Measurements from ENCODE around the gene POLA1.
A peak's percentile ranks its signal among the peaks of the same experiment; 100 is the strongest.
"Not testable (repeated sequence)": the region's sequence is repeated elsewhere in the genome, so short reads cannot be mapped to it uniquely, and the experiment has no call there.

Gene POLA1

DNA sequence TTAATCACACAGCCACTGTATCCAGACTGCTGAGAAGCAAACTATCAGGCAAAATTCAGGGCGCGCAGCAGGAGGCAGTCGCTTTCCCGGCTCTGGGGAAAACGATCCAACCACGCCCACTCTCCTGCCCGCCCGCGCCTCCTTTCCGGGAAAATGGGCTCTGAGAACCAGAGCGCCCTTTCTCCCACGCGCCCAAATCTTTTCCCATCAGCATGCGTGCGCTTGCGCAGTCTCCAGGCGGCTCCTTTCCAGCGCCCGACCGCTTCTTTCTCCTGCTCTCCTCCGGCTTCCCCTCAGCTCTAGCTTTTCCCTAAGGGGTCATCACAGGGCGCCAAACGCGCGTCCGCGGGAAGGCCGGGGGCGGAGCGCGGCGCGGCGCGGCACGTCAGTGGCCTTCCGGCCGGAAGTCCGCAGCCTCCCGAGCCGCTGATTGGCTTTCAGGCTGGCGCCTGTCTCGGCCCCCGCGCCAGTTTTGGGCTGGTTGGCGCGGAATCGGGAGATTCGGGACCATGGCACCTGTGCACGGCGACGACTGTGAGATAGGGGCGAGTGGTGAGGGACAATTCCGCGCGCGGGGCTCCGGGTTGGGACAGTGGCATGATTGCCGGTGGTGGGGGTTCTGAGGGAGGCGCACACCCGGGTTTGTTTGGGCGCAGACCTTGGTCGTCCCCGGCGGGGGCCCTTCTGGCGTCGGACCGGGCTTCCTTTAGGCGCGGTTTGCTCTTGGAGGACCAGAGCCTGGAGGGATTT is at the start of gene POLA1:
TSS of gene POLA1 (plus strand) at position 466 of the 750 bp plus-strand sequence. CDS start at position 510, 44 bp downstream.
- DNase-seq (ENCODE audit: low read depth in 1 of 2, low spot score in 1 of 2) = peak; percentile 6 to 53

GRCh38 chrX:24646006-24646405 is 47.7 kb upstream of the POLA1 start:
- no peak for DNase-seq (ENCODE audit: low read depth in 1 of 2, low spot score in 1 of 2)

- DNase-seq (ENCODE audit: low read depth in 1 of 2, low spot score in 1 of 2) = no peak
These were observed 47.0 kb upstream of the POLA1 start for GRCh38 chrX:24646745-24647182.

DNA sequence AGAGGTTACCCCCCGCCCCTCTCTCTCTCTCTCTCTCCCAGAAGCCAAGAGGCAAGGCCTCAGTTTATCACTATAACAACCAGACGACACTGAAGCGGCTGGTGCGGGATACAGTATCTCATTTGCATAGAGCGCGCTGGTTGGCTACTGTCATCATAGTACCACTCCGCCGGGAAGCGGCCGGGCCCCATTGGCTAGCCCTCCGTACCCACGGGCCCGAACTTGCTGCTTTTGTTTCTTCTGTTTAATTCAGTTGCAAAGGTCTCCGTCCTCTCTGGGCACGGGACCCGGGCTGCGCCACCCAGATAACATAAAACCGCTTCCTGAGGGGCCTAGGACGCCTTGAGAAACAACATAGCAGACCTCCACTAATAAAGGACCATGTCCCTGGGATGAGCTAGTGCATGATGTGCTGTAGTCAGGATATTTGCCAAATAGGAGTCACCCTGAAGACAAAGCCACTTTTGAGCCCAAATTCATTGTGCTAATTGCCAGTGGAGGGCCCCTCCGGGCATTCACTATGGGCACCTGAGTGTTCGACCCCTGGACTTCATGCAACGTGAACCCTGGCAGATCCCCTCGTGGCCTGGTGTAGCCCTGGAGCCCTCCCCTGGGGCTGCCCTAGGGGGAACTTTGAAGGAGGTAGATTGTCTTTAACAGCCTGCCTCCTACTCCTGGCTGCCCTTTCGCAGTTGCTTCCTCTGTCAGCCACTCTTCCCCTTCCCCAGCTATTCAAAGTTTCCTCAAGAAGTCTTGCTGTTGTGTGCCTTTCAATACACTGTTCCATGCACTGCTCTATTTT is 46.3 kb upstream of the POLA1 start, which contains the start of gene PCYT1B:
TSS of gene PCYT1B (minus strand) at position 91 of the 802 bp plus-strand sequence. CDS start 242 bp downstream, outside the sequence.
- peak; percentile 14 for DNase-seq (ENCODE audit: low read depth in 1 of 2, low spot score in 1 of 2)

DNA sequence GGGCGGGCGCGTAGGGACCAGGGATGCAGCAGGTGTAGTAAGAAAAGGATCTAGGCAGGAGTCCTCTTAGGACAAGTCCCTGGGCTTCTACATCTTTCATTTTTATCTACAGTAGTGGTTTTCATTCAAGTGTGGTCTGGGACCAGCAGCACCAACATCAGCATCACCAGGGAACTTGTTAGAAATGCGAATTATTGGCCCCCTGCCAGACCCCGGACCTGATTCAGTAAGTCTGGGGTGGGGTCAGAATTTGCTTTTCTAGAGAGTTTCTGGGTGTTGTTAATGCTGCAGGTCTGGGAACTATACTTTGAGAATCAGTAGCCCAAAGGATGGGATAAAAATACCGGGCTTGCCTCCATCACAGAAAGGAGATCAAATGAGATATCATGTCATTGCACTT is 45.2 kb upstream of the POLA1 start:
- DNase-seq (ENCODE audit: low read depth in 1 of 2, low spot score in 1 of 2) = no peak

- no peak for DNase-seq (ENCODE audit: low read depth in 1 of 2, low spot score in 1 of 2)
These were observed 41.9 kb upstream of the POLA1 start for GRCh38 chrX:24651783-24652182.

- DNase-seq (ENCODE audit: low read depth in 1 of 2, low spot score in 1 of 2) = not testable (repeated sequence)
These were observed 38.0 kb upstream of the POLA1 start for GRCh38 chrX:24655679-24656078.

GRCh38 chrX:24657671-24658386 is 35.9 kb upstream of the POLA1 start:
- no peak for DNase-seq (ENCODE audit: low read depth in 1 of 2, low spot score in 1 of 2)

DNA sequence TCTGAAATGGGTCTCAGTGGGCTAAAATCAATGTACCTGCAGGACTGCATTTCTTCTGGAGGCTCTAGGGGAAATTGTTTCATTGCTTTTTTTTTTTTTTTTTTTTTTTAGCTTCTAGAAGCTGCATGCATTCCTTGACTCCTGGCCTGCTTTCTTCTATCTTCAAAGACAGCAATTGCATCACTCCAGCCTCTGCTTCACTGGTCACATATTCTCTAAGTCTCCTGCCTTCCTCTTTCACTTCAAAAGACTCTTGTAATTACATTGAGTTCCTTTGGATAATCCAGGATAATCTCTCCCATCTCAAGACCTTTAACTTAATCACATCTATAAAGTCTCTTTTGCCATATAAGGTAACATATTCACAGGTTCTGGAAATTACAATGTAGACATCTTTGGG is 35.3 kb upstream of the POLA1 start:
- DNase-seq (ENCODE audit: low read depth in 1 of 2, low spot score in 1 of 2) = no peak

DNA sequence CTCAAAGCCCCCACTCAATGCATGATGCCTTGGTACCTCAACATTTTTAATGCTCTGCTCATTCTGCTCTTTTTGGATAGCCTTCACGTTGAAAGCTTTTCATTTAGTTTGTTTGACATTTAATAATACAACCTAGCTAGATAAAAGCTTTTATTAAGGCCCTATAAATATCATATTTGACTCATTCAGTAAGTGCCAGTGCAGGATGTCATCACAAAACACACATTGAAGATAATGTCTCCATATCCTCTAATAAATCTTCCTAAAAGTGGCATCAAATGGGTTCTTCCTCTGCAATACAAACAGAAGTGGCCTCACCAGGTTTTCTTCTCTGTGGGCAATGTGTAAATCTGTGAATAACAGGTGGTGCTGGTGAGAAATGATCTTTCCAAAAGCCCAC is 34.6 kb upstream of the POLA1 start:
- no peak for DNase-seq (ENCODE audit: low read depth in 1 of 2, low spot score in 1 of 2)

GRCh38 chrX:24659646-24660045 is 34.1 kb upstream of the POLA1 start:
- DNase-seq (ENCODE audit: low read depth in 1 of 2, low spot score in 1 of 2) = no peak

DNA sequence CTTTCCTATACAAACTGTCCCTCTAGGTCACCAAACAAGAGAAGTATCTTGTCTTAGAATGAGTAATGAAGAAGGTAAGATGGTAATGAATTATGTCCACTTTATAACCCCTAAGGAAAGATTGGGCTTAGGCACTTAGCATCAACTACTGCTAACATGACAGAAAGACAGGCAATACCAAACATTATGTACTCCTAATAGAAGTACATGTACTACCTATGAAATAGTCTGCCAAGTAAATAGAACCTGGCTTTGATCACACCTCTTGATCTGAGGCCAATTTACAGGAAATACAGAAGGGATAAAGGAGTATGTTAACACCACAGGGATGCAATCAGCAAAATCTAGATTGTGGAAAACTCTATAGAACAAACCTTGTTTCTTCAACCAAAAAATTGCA is 32.4 kb upstream of the POLA1 start:
- DNase-seq (ENCODE audit: low read depth in 1 of 2, low spot score in 1 of 2) = no peak

DNA sequence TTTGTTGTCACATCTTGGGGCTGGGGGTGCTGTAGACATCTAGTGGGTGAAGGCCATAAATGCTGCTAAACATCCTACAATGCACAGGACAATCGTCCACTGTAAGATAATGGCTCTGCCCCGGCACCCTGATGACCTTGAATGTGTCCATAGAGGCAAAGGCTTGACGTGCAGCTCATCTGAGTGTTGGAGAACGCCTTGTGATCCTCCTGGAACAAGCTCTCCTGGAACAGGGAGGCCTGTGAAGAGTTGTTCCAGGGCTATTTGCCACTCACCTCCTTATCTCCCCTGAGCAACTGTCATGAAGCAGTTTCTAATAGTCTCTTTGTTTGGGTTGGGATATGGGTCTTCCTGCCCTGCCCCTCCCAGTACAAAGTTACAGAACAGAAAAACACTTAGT is 31.4 kb upstream of the POLA1 start:
- DNase-seq (ENCODE audit: low read depth in 1 of 2, low spot score in 1 of 2) = no peak

- no peak for DNase-seq (ENCODE audit: low read depth in 1 of 2, low spot score in 1 of 2)
These were observed 25.6 kb upstream of the POLA1 start for GRCh38 chrX:24668111-24668510.

- no peak for DNase-seq (ENCODE audit: low read depth in 1 of 2, low spot score in 1 of 2)
These were observed 21.0 kb upstream of the POLA1 start for GRCh38 chrX:24672701-24673190.

- DNase-seq (ENCODE audit: low read depth in 1 of 2, low spot score in 1 of 2) = no peak
These were observed 20.3 kb upstream of the POLA1 start for GRCh38 chrX:24673424-24673823.

DNA sequence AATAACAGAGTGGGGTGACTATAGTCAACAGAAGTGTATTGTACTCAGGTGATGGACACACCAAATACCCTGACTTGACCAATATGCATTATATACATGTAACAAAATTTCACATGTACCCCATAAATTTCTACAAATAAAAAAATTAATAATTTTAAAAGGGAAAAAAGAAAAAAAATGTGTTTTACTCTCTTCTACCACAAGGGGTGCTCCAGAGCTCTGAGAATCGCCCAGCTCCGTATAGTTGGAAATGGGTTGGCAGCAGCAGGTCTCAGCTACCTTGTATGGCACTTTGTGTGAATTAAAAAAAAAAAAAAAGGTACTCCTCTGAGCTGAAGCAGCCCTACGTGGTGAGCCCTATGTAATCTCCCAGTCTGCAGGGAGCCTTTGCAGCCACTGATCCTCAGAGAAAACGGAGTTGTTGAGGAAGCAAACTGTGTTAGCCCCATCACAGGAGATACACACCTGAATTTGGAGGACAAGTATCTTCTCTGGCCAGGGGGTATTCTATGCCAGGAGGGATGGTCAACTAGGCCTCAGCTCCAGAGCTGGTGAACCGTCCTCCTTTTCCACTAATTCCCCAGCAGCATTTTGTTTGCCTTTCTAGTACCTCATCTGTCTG is 17.2 kb upstream of the POLA1 start:
- DNase-seq (ENCODE audit: low read depth in 1 of 2, low spot score in 1 of 2) = no peak

DNA sequence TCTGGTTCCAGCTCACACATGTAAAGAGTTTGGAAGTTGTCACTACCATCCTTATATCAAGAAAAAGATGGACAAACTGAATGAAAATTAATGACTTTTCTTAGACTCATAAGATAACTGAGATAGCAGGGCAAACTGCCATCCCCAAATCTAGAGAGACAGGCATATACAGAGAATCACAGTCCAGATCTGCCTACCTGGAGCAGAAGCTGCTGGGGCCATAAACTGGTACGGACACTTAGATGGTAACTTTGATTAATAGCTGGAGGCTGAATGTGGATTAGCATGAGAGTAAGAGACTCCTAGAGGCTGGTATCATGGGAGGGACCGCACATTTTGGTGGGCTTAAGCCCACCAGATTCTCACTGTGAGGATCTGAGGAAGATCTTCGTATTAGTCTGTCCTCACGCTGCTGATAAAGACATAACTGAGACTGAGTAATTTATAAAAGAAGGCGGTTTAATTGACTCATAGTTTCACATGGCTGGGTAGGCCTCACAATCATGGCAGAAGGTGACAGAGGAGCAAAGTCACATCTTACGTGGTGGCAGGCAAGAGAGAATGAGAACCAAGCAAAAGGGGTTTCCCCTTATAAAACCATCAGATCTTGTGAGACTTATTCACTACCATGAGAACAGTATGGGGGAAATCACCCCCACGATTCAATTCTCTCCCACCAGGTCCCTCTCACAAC is 10.8 kb upstream of the POLA1 start:
- DNase-seq (ENCODE audit: low read depth in 1 of 2, low spot score in 1 of 2) = no peak

- DNase-seq (ENCODE audit: low read depth in 1 of 2, low spot score in 1 of 2) = no peak
These were observed 9.7 kb upstream of the POLA1 start for GRCh38 chrX:24684048-24684447.

DNA sequence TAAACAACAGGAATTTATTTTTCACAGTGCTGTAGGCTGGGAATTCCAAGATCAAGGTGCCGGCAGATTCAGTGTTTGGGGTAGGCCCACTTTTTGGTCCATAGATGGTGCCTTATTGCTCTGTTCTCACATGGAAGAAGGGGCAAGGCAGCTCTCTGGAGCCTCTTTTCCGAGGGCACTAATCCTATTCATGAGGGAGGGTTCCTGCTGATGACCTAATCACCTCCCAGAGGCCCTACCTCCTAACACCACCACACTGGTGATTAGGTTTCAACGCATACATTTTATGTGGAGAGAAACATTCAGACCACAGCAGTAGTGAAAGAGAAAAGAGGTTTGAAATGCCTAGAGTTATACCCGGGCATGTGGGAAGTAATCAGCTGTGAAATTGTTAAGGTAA is 1.4 kb upstream of the POLA1 start:
- DNase-seq (ENCODE audit: low read depth in 1 of 2, low spot score in 1 of 2) = no peak
